Adrenal gland (tissue), 12 donors: ENCODE results near the gene TSPAN3. TPM values are rescaled to one million over a fixed set of nuclear protein-coding genes. Genes with fewer than 3 reads are reported as not detected.

Source experiments
- DNase-seq, 7 donors: peaks; one replicate each; pipeline ENCODE4 v3.0.0-alpha.2; 2019 to 2020
- H3K27ac ChIP-seq, 5 donors: fragments of 200-600 bp; sonication (generic) in 4 of 5; 1 replicate in 3 of 5; 2 replicates in 2 of 5; pipeline versions ENCODE4 v1.5.1 to v1.8.0; 2016 to 2020; ENCODE audit warnings: mild to moderate bottlenecking in 1 of 5
- H3K27me3 ChIP-seq: fragments of 200-600 bp; 2 replicates; pipeline ENCODE4 v1.8.0; 2021
- H3K36me3 ChIP-seq, 2 donors: fragments of 200-600 bp; replicated peaks in 1 of 2; 1 replicate in 1 of 2; 2 replicates in 1 of 2; pipeline versions ENCODE4 v1.5.1 to v1.8.0; 2018 to 2022
- H3K4me1 ChIP-seq, 2 donors: fragments of 200-600 bp; replicated peaks in 1 of 2; 1 replicate in 1 of 2; 2 replicates in 1 of 2; pipeline versions ENCODE4 v1.5.1 to v1.8.0; 2018 to 2021
- H3K4me3 ChIP-seq, 4 donors: fragments of 200-600 bp; sonication (generic) in 3 of 4; one replicate each; pipeline ENCODE4 v1.5.1; 2016 to 2018
- H3K9me3 ChIP-seq, 3 donors: fragments of 200-600 bp; sonication (generic) in 1 of 3; replicated peaks in 1 of 3; 1 replicate in 2 of 3; 2 replicates in 1 of 3; pipeline versions ENCODE4 v1.5.1 to v1.8.0; 2016 to 2021
- POLR2A ChIP-seq, 2 donors: fragments of 450-650 bp; IDR thresholded peaks; one replicate each; pipeline ENCODE4 v1.6.1; 2017; ENCODE audit warnings: antibody characterized with exemption in 2 of 2, mild to moderate bottlenecking in 2 of 2, moderate library complexity in 1 of 2
- WGBS, 4 donors: extraction: QIAGEN DNeasy Blood & Tissue Kit in 2 of 4; methylation state at CpG; one replicate each; pipeline versions ENCODE4 v1.1.5 to v1.1.7; 2013 to 2017; 5-methylcytosine and 5-hydroxymethylcytosine counted together
- intact Hi-C, 2 donors: fragments of 100-400 bp; cut with DNase I; formaldehyde crosslinking; loops; one replicate each; pipeline versions ENCODE4 v1.14.1 to v1.15.0; 2022 to 2023
- polyA plus RNA-seq, 3 donors: library from polyadenylated mRNA; stranded (reverse); fragments of 200-250 nt in 2 of 3; fragments of 350-450 nt in 1 of 3; fragmentation: Illumina TruSeq in 1 of 3; extraction: RNeasy Lipid Tissue Mini Kit (QIAGEN cat#74804) in 1 of 3; gene quantifications; one replicate each; pipeline ENCODE4 v1.2.3, GENCODE V29; 2013 to 2014
- total RNA-seq, 9 donors: library from RNA; depleted of rRNA in 4 of 9; stranded (reverse); fragments of >200 nt in 4 of 9; fragments of 120-200 nt in 1 of 9; fragmentation: NEBNext Ultra II Directional in 1 of 9; extraction: Animal tissue kit (Norgen Biotek cat#: 25700) in 1 of 9; gene quantifications; one replicate each; pipeline versions ENCODE4 v1.1.0 to v1.2.4, GENCODE V29; 2013 to 2023
- TF ChIP-seq, protein P1 (sequence below), 6 experiments: fragments of 450-650 bp in 4 of 6; fragments of 200-600 bp in 2 of 6; sonication (generic) in 1 of 6; IDR thresholded peaks; 1 replicate in 5 of 6; 2 replicates in 1 of 6; pipeline versions ENCODE4 v1.5.1 to v1.8.0; 2016 to 2021; ENCODE audit warnings: antibody characterized with exemption in 6 of 6, mild to moderate bottlenecking in 2 of 6, moderate library complexity in 1 of 6
- donor health status: healthy with polysubstance abuse.
- donor health status: Bipolar disorder and iron deficiency.
- donor health status: DM: yes; HTN: yes; CAD: no.
- donor health status: DM: no; HTN: no; CAD: no.
- donor health status: DM: no; HTN: no; CAD: no.
- donor health status: DM: yes; HTN: yes; CAD: no.

TSPAN3 gene
- total and polyA plus RNA-seq, 12 donors = 129 to 464 (median 229) TPM

- Histone ChIP-seq H3K27me3 (no peaks in the 10 kb centered on the region), H3K36me3 (no peaks in the 10 kb centered on the region), H3K4me1 (peaks cover 2 to 8% of the 10 kb centered on the region in 2 donors), H3K27ac (no peak overlapping the region), H3K9me3 (no peaks in the 10 kb centered on the region), H3K4me3 (no peak overlapping the region)
- 80 to 89% (median 82%) methylated on average over 4 to 18 of the region's 18 CpGs for WGBS, 4 donors
- peak in 5 of 7 donors; percentile 11 to 48 (median 13) for DNase-seq
- intact Hi-C loops = loop anchor here in 1 of 2 donors (5.0 to 10.0 kb wide), 3 partner anchors 39 to 462 kb away; partner anchors contain the start of gene TSPAN3
- no peak for TF ChIP-seq POLR2A (IDR thresholded peaks at IDR 0.05)
- TF ChIP-seq, protein P1, sequence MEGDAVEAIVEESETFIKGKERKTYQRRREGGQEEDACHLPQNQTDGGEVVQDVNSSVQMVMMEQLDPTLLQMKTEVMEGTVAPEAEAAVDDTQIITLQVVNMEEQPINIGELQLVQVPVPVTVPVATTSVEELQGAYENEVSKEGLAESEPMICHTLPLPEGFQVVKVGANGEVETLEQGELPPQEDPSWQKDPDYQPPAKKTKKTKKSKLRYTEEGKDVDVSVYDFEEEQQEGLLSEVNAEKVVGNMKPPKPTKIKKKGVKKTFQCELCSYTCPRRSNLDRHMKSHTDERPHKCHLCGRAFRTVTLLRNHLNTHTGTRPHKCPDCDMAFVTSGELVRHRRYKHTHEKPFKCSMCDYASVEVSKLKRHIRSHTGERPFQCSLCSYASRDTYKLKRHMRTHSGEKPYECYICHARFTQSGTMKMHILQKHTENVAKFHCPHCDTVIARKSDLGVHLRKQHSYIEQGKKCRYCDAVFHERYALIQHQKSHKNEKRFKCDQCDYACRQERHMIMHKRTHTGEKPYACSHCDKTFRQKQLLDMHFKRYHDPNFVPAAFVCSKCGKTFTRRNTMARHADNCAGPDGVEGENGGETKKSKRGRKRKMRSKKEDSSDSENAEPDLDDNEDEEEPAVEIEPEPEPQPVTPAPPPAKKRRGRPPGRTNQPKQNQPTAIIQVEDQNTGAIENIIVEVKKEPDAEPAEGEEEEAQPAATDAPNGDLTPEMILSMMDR (IDR thresholded peaks at IDR 0.05) = no peak
These were observed 38.1 kb downstream of the TSPAN3 start for GRCh38 chr15:77032647-77033416.

DNA sequence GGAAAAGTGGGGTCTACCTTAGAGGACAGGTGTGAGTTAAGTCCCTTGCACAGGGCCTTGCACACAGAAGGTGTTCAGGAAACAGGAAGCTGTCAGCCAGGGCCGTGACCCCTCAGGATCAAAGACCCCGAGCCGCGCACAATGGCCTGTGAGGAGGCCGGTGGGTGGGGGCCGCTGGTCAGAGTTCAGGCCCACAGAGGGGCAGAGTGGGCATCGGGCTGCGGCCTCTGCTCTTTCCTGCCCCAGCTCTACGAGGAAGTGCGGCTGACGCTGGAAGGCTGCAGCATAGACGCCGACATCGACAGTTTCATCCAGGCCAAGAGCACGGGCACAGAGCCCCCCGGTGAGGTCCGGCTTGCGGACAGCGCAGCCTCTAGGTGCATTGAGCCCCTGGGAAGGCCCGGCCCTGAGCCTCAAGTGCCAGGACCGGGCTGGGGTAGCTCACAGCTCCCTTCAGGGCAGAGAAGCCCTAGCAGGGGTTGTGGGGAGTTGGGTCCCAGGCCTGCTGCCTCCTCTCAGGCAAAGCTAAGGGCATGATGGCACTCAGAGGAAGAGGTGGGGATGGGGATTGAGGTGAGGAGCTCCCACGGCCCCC is 38.8 kb downstream of the TSPAN3 start:
- H3K4me3 ChIP-seq = no peak overlapping the region
- WGBS, 4 donors = 73 to 83% (median 78%) methylated on average over 1 to 22 of the region's 22 CpGs
- TF ChIP-seq, protein P1 (IDR thresholded peaks at IDR 0.05) = no peak
- no peak for TF ChIP-seq POLR2A (IDR thresholded peaks at IDR 0.05)
- H3K27ac ChIP-seq = no peak overlapping the region
- peaks cover 5 to 13% of the 10 kb centered on the region in 2 donors for H3K4me1 ChIP-seq
- DNase-seq = peak in 5 of 7 donors; percentile 13 to 48 (median 15)
- intact Hi-C loops = loop anchor here in 1 of 2 donors (5.0 to 10.0 kb wide), 3 partner anchors 40 to 463 kb away; partner anchors contain the start of gene TSPAN3
- no peaks in the 10 kb centered on the region for H3K27me3 ChIP-seq
- no peaks in the 10 kb centered on the region for H3K9me3 ChIP-seq
- H3K36me3 ChIP-seq = no peaks in the 10 kb centered on the region

- Histone ChIP-seq H3K36me3 (no peaks in the 10 kb centered on the region), H3K27me3 (no peaks in the 10 kb centered on the region), H3K4me1 (peaks cover 5 to 13% of the 10 kb centered on the region in 2 donors), H3K9me3 (no peaks in the 10 kb centered on the region), H3K27ac (no peak overlapping the region), H3K4me3 (no peak overlapping the region)
- intact Hi-C loops = loop anchor here in 1 of 2 donors (5.0 to 10.0 kb wide), 3 partner anchors 41 to 463 kb away; partner anchors contain the start of gene TSPAN3
- peak in 5 of 7 donors; percentile 9 to 53 (median 17) for DNase-seq
- 74 to 79% (median 78%) methylated on average over 8 to 12 of the region's 12 CpGs for WGBS, 4 donors
- TF ChIP-seq, protein P1 (IDR thresholded peaks at IDR 0.05) = no peak
- TF ChIP-seq POLR2A (IDR thresholded peaks at IDR 0.05) = no peak
These were observed 39.4 kb downstream of the TSPAN3 start for GRCh38 chr15:77031376-77032050.

GRCh38 chr15:77030928-77031375 is 40.0 kb downstream of the TSPAN3 start:
- H3K4me3 ChIP-seq = no peak overlapping the region
- TF ChIP-seq, protein P1 (IDR thresholded peaks at IDR 0.05) = no peak
- TF ChIP-seq POLR2A (IDR thresholded peaks at IDR 0.05) = no peak
- DNase-seq = peak in 5 of 7 donors; percentile 10 to 51 (median 15)

More at GRCh38 chr15:77030928-77031375, 40.0 kb downstream of the TSPAN3 start:
- Histone ChIP-seq H3K36me3 (no peaks in the 10 kb centered on the region), H3K9me3 (no peaks in the 10 kb centered on the region), H3K27me3 (no peaks in the 10 kb centered on the region), H3K27ac (no peak overlapping the region), H3K4me1 (peaks cover 5 to 13% of the 10 kb centered on the region in 2 donors)
- intact Hi-C loops = loop anchor here in 1 of 2 donors (5.0 to 10.0 kb wide), 3 partner anchors 41 to 464 kb away; partner anchors contain the start of gene TSPAN3
- 82 to 88% (median 82%) methylated on average over 5 to 10 of the region's 10 CpGs for WGBS, 4 donors
